GM12801 (cell line): Measurements from ENCODE around the gene TERT.

Source experiments
- CTCF ChIP-seq: IDR thresholded peaks from one replicate; pipeline ENCODE4 v1.5.1; 2011; ENCODE audit warnings: control low read depth; ENCODE audit not compliant: insufficient read length; ENCODE audit errors: extremely low read depth

Gene TERT

DNA sequence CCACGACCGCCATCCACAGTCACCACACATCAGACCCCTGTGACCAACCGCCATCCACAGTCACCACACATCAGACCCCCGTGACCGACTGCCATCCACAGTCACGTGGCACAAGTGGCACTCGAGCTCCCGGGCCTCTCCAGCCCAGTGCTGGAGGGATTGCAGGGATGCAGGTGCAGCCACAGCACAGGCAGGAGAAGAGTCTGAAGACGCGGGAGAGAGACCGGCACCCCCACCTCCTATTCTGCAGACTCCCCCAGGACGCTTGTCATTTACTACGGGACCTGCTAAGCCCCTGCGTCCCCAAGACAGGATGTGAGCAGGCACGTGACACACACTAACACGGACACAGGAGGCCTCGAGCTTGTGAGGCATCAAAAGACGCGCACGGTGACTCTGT lies 21.1 kb downstream of the TERT start:
- TF ChIP-seq CTCF: no peak

DNA sequence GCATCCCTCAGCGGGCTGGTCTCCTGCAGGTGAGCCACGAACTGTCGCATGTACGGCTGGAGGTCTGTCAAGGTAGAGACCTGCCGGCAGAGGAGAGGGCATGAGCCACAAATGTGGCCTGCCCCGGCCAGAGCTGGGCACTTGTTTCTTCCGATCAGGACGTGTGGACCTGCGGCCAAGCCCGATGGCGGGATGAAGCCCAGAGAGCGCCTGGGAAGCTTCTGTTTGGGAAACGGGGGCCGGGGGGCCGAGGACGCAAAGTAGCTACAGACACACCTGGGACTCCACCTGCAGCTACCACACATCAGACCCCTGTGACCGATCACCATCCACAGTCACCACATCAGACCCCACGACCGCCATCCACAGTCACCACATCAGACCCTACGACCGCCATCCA lies 22.7 kb downstream of the TERT start:
- no peak for TF ChIP-seq CTCF

GRCh38 chr5:1270933-1271914 lies 23.6 kb downstream of the TERT start:
- no peak for TF ChIP-seq CTCF

DNA sequence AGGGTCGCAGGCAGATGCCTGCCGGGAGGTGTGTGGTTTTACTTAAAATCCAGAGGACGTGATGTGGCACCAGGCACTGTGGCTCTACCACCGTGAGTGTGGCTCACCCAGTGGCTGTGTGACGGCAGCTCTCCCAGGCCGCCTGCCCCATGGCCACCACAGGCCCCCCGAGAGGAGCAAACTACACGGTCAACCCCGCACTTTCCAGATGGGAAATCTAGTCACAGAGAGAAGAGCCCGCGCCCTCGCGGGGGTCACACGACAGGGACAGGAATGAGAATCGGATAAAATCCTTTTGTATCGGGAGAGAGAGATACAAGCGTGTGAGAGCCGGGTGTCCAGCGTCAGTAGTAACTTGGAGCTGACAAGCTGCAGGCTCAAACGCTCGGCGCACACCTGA lies 24.4 kb downstream of the TERT start:
- no peak for TF ChIP-seq CTCF

GRCh38 chr5:1268666-1269065 lies 26.2 kb downstream of the TERT start:
- no peak for TF ChIP-seq CTCF

- TF ChIP-seq CTCF: no peak
These were observed 26.8 kb downstream of the TERT start for GRCh38 chr5:1268056-1268455.

DNA sequence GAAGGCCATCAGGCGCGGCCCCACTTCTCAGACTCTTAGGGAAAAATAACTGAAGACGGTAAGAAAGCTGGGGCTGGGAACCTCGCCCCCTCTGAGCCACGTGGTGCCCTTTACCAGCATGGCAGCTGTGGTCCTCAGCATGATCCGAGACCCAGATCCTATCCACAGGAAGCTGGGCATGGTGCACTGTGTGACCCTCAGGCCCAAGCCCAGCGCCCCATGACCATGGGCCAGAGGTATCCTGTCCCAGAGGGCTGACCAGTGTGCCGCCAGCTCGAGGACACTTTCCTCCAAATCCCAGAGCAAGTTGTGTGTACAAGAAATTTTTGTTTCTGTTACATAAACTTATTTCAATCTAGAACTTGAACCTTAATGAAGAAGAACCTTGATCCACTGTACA lies 28.1 kb downstream of the TERT start:
- TF ChIP-seq CTCF: no peak
